VCaP (cell line): ENCODE measurements around the gene LRIG1.

Source experiments
- H3K27ac ChIP-seq: fragments of 450-650 bp; 2 replicates; pipeline ENCODE4 v1.5.1; 2017
- CTCF ChIP-seq: fragments of 450-650 bp; conservative IDR thresholded peaks from 2 replicates; pipeline ENCODE4 v1.5.1; 2017; ENCODE audit warnings: mild to moderate bottlenecking, moderate library complexity

The LRIG1 gene

GRCh38 chr3:66383023-66383422, 117.8 kb downstream of the LRIG1 start:
- H3K27ac ChIP-seq = no peak overlapping the region

GRCh38 chr3:66382142-66382541, 118.7 kb downstream of the LRIG1 start:
- no peak for TF ChIP-seq CTCF

More at GRCh38 chr3:66383023-66383422, 117.8 kb downstream of the LRIG1 start:
- no peak for TF ChIP-seq CTCF

GRCh38 chr3:66381626-66382025, 119.2 kb downstream of the LRIG1 start:
- no peak overlapping the region for H3K27ac ChIP-seq
- no peak for TF ChIP-seq CTCF

More at GRCh38 chr3:66382142-66382541, 118.7 kb downstream of the LRIG1 start:
- no peak overlapping the region for H3K27ac ChIP-seq

- H3K27ac ChIP-seq = no peak overlapping the region
- no peak for TF ChIP-seq CTCF
Observed at GRCh38 chr3:66380200-66380932, 120.5 kb downstream of the LRIG1 start.

GRCh38 chr3:66379565-66379964, 121.3 kb downstream of the LRIG1 start:
- TF ChIP-seq CTCF = no peak
- H3K27ac ChIP-seq = no peak overlapping the region

GRCh38 chr3:66378256-66378655, 122.6 kb downstream of the LRIG1 start:
- TF ChIP-seq CTCF = peak; percentile 66
- no peak overlapping the region for H3K27ac ChIP-seq

- TF ChIP-seq CTCF = no peak
- H3K27ac ChIP-seq = no peak overlapping the region
Observed at GRCh38 chr3:66377800-66378199, 123.0 kb downstream of the LRIG1 start.
